ENCODE measurements around the gene INTS12. TPM values are rescaled to one million over a fixed set of nuclear protein-coding genes. Genes with fewer than 3 reads are reported as not detected.

Gene INTS12
- total and polyA plus RNA-seq, 2 of the 8 experiments (the other 6 are each of a cell fraction or from before 2014, with no cell fraction given): 12.3 to 14.1 TPM

GRCh38 chr4:105708181-105709080 lies at the start of gene INTS12, which contains the start of gene GSTCD (continued):
- TF ChIP-seq CTBP2 (IDR thresholded peaks at IDR 0.05; ENCODE audit: borderline replicate concordance, insufficient read depth, insufficient read length, low read length): no peak
- TF ChIP-seq TBP (IDR thresholded peaks at IDR 0.05; ENCODE audit: low read depth, low read length): peak; percentile 95
- TF ChIP-seq USF2 (IDR thresholded peaks at IDR 0.05; ENCODE audit: low read length): no peak
- no peak for TF ChIP-seq SAP30 (IDR thresholded peaks at IDR 0.05; ENCODE audit: insufficient read depth, insufficient replicate concordance, low read length)
- TF ChIP-seq POLR2AphosphoS5 (IDR thresholded peaks at IDR 0.05; ENCODE audit: low read depth, low read length): peak; percentile 88
- TF ChIP-seq FOSL1 (IDR thresholded peaks at IDR 0.05; ENCODE audit: insufficient read depth, low read depth, low read length): no peak
- no peak for TF ChIP-seq SP2 (IDR thresholded peaks at IDR 0.05; ENCODE audit: low read length)
- TF ChIP-seq BACH1 (IDR thresholded peaks at IDR 0.05; ENCODE audit: low read length): no peak
- no peak for TF ChIP-seq NRF1 (IDR thresholded peaks at IDR 0.05; ENCODE audit: low read depth, low read length)
- TF ChIP-seq EZH2 (IDR thresholded peaks at IDR 0.05; ENCODE audit: low read depth, low read length, severe bottlenecking): no peak
- TF ChIP-seq POU5F1 (IDR thresholded peaks at IDR 0.05; ENCODE audit: low read depth, low read length): peak; percentile 30; the same call in 1 of the 2 replicates
- TF ChIP-seq ATF2 (IDR thresholded peaks at IDR 0.05; ENCODE audit: low read length): peak; percentile 87
- TF ChIP-seq JUN (IDR thresholded peaks at IDR 0.05; ENCODE audit: low read depth, low read length): no peak; the same call in 1 of the 2 replicates
- peak; percentile 86 for TF ChIP-seq EGR1 (IDR thresholded peaks at IDR 0.05; ENCODE audit: borderline replicate concordance, low read depth, low read length)
- no peak for TF ChIP-seq HDAC6 (IDR thresholded peaks at IDR 0.05; ENCODE audit: low read depth, low read length)
- TF ChIP-seq CEBPB (IDR thresholded peaks at IDR 0.05; ENCODE audit: low read depth, low read length): no peak; the same call in 1 of the 2 replicates
- TF ChIP-seq SUZ12 (IDR thresholded peaks at IDR 0.05; ENCODE audit: low read length): no peak
- peak; percentile 37; the same call in 1 of the 2 replicates for TF ChIP-seq E2F6 (IDR thresholded peaks at IDR 0.05)
- TF ChIP-seq ASH2L (IDR thresholded peaks at IDR 0.05; ENCODE audit: low read length): peak; percentile 99
- TF ChIP-seq NANOG (IDR thresholded peaks at IDR 0.05; ENCODE audit: insufficient read depth, low read depth, low read length, poor library complexity, severe bottlenecking): no peak
